HepG2 (cell line): Measurements from ENCODE around the gene PPAN. TPM values are rescaled to one million over a fixed set of nuclear protein-coding genes. Genes with fewer than 3 reads are reported as not detected.

Experiments
- ATF7-NPFF ChIP-seq: sonication (generic); formaldehyde crosslinking; IDR thresholded peaks from 2 replicates; pipeline ENCODE4 v1.8.1; 2023; ENCODE audit warnings: mild to moderate bottlenecking, low read depth, missing genetic modification reagents, moderate library complexity
- CBX2 ChIP-seq, 2 experiments: fragments of 200-600 bp in 1 of 2; sonication (generic); formaldehyde crosslinking in 1 of 2; IDR thresholded peaks; 2 replicates each; pipeline versions ENCODE4 v1.7.0 to v1.8.1; 2018 to 2022; ENCODE audit warnings: low read depth in 2 of 2, low read length in 1 of 2, mild to moderate bottlenecking in 1 of 2, missing genetic modification reagents in 1 of 2
- CHD2 ChIP-seq: IDR thresholded peaks from 2 replicates; pipeline ENCODE4 v1.6.1; 2011; ENCODE audit warnings: low read depth, low read length, improper control_type of control experiment
- DRAP1 ChIP-seq: IDR thresholded peaks from 2 replicates; pipeline ENCODE4 v1.6.1; 2016; ENCODE audit warnings: missing genetic modification reagents, missing compliant biosample characterization
- ELF1 ChIP-seq: sonication (generic); formaldehyde crosslinking; IDR thresholded peaks from 2 replicates; pipeline ENCODE4 v1.4.0; 2020; ENCODE audit warnings: missing genetic modification reagents
- ELF3 ChIP-seq: IDR thresholded peaks from 2 replicates; pipeline ENCODE4 v1.6.1; 2016; ENCODE audit warnings: missing genetic modification reagents, missing compliant biosample characterization
- FOXM1 ChIP-seq: sonication (generic); formaldehyde crosslinking; IDR thresholded peaks from 2 replicates; pipeline ENCODE4 v1.5.0; 2020; ENCODE audit warnings: missing genetic modification reagents
- MIER3 ChIP-seq: IDR thresholded peaks from 2 replicates; pipeline ENCODE4 v1.6.1; 2016; ENCODE audit warnings: missing compliant biosample characterization, borderline replicate concordance
- MLLT10 ChIP-seq: sonication (generic); formaldehyde crosslinking; IDR thresholded peaks from 2 replicates; pipeline ENCODE4 v1.4.0; 2020; ENCODE audit warnings: missing genetic modification reagents
- MYNN ChIP-seq: sonication (generic); formaldehyde crosslinking; IDR thresholded peaks from 2 replicates; pipeline ENCODE4 v1.4.0; 2020; ENCODE audit warnings: mild to moderate bottlenecking, low read depth, missing genetic modification reagents
- PPARG ChIP-seq: conservative IDR thresholded peaks from 2 replicates; pipeline ENCODE4 v1.6.1; 2016; ENCODE audit warnings: missing biosample characterization, missing genetic modification reagents
- RFX1 ChIP-seq: fragments of 450-650 bp; IDR thresholded peaks from 2 replicates; pipeline ENCODE4 v1.6.1; 2017
- RFXANK ChIP-seq: IDR thresholded peaks from 2 replicates; pipeline ENCODE4 v1.6.1; 2016
- SRSF4 ChIP-seq: fragments of 200-400 bp; formaldehyde crosslinking; IDR thresholded peaks from one replicate; pipeline ENCODE4 v1.6.1; 2018; ENCODE audit warnings: mild to moderate bottlenecking, low read depth, low read length, moderate library complexity; ENCODE audit not compliant: poor library complexity, severe bottlenecking
- TAF1 ChIP-seq: sonication (generic); formaldehyde crosslinking; IDR thresholded peaks from 2 replicates; pipeline ENCODE4 v1.4.0; 2020; ENCODE audit warnings: missing genetic modification reagents
- TEF ChIP-seq: sonication (generic); formaldehyde crosslinking; IDR thresholded peaks from 2 replicates; pipeline ENCODE4 v1.5.0; 2020; ENCODE audit warnings: missing genetic modification reagents
- ZNF143 ChIP-seq: sonication (generic); formaldehyde crosslinking; IDR thresholded peaks from 2 replicates; pipeline ENCODE4 v1.4.0; 2020; ENCODE audit warnings: missing genetic modification reagents
- ZNF17 ChIP-seq: sonication (generic); formaldehyde crosslinking; IDR thresholded peaks from 2 replicates; pipeline ENCODE4 v1.5.0; 2020; ENCODE audit warnings: mild to moderate bottlenecking, missing genetic modification reagents
- ZNF292 ChIP-seq: sonication (generic); formaldehyde crosslinking; IDR thresholded peaks from 2 replicates; pipeline ENCODE4 v1.8.1; 2022; ENCODE audit warnings: mild to moderate bottlenecking, low read depth, missing genetic modification reagents, borderline replicate concordance
- ZNF333 ChIP-seq: sonication (generic); formaldehyde crosslinking; IDR thresholded peaks from 2 replicates; pipeline ENCODE4 v1.4.0; 2020; ENCODE audit warnings: mild to moderate bottlenecking, missing genetic modification reagents, borderline replicate concordance
- ZNF510 ChIP-seq: sonication (generic); formaldehyde crosslinking; IDR thresholded peaks from 2 replicates; pipeline ENCODE4 v1.4.0; 2020; ENCODE audit warnings: low read depth, mild to moderate bottlenecking, missing genetic modification reagents
- polyA plus RNA-seq, 8 experiments: library from polyadenylated mRNA; depleted of rRNA in 3 of 8; stranded (reverse) in 7 of 8; unstranded in 1 of 8; fragments of >200 nt; fragmentation: Illumina TruSeq in 4 of 8; extraction: Trizol in 4 of 8; gene quantifications; 2 replicates each; pipeline versions ENCODE4 v1.2.1 to v1.2.3, GENCODE V29; 2011 to 2016; ENCODE audit warnings: low read depth in 4 of 8, missing spikeins in 1 of 8, mixed read lengths in 1 of 8; ENCODE audit not compliant: insufficient read depth in 1 of 8
- total RNA-seq, 5 experiments: library from RNA; depleted of rRNA; stranded (reverse); fragments of >200 nt; fragmentation: Illumina TruSeq; extraction: Trizol; gene quantifications; 2 replicates each; pipeline ENCODE4 v1.2.3, GENCODE V29; 2016; ENCODE audit warnings: low read depth in 1 of 5
- TF ChIP-seq, protein P1 (sequence below): sonication (generic); formaldehyde crosslinking; IDR thresholded peaks from 2 replicates; pipeline ENCODE4 v1.4.0; 2020; ENCODE audit warnings: low read depth, mild to moderate bottlenecking, missing genetic modification reagents
- TF ChIP-seq, protein P2 (sequence below): sonication (generic); formaldehyde crosslinking; IDR thresholded peaks from 2 replicates; pipeline ENCODE4 v1.4.0; 2020; ENCODE audit warnings: missing genetic modification reagents
- TF ChIP-seq, protein P3 (sequence below): sonication (generic); formaldehyde crosslinking; IDR thresholded peaks from 2 replicates; pipeline ENCODE4 v1.8.1; 2023; ENCODE audit warnings: mild to moderate bottlenecking, missing genetic modification reagents, borderline replicate concordance

PPAN gene
- total and polyA plus RNA-seq, 2 of the 13 experiments (the other 11 are each of a cell fraction or from before 2014, with no cell fraction given): 36.2 to 41.9 TPM

DNA sequence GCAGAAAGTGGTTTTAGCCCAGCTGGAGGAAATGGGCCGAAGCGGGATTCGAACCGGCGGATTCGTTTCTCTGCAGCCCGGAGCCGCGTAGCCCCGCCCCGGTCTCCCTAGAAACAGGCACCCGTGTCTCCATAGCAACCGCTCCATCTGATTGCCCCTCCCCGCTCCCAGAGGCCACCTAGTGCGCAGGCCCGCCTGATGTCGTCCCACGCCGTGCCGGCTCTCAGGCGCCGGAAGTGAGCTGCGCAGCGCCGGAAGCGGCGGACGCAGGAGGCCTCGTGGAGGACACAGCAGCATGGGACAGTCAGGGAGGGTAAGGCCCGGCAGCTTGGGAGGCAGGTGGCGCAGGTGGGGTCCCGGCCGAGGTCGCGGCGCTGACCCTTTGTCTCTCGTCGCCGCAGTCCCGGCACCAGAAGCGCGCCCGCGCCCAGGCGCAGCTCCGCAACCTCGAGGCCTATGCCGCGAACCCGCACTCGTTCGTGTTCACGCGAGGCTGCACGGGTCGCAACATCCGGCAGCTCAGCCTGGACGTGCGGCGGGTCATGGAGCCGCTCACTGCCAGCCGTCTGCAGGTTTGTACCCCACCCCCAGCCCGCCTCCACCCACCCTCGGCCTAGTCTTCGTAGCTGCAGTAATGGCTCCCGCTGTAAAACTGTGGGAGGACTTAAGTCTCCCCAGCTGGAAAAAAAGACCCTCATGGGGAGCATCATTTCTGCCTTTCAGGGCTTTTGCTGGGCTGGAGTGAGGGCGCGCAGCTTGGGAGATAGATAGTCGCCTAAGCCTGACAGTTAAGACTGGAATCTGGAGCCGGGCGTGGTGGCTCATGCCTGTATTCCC, at the start of gene PPAN (continued):
- TF ChIP-seq ELF3 (CRISPR knock-in tag): no peak
- peak; percentile 99 for TF ChIP-seq RFX1
- 0 out of 2 replicates have a peak, but pooled peaks have one; percentile 17 for TF ChIP-seq TEF (CRISPR knock-in tag)
- TF ChIP-seq, protein P1, sequence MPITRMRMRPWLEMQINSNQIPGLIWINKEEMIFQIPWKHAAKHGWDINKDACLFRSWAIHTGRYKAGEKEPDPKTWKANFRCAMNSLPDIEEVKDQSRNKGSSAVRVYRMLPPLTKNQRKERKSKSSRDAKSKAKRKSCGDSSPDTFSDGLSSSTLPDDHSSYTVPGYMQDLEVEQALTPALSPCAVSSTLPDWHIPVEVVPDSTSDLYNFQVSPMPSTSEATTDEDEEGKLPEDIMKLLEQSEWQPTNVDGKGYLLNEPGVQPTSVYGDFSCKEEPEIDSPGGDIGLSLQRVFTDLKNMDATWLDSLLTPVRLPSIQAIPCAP (CRISPR knock-in tag): no peak
- TF ChIP-seq ZNF143: peak; percentile 69; the same call in 1 of the 2 replicates
- TF ChIP-seq SRSF4: no peak
- TF ChIP-seq MLLT10 (CRISPR knock-in tag): no peak
- TF ChIP-seq, protein P2, sequence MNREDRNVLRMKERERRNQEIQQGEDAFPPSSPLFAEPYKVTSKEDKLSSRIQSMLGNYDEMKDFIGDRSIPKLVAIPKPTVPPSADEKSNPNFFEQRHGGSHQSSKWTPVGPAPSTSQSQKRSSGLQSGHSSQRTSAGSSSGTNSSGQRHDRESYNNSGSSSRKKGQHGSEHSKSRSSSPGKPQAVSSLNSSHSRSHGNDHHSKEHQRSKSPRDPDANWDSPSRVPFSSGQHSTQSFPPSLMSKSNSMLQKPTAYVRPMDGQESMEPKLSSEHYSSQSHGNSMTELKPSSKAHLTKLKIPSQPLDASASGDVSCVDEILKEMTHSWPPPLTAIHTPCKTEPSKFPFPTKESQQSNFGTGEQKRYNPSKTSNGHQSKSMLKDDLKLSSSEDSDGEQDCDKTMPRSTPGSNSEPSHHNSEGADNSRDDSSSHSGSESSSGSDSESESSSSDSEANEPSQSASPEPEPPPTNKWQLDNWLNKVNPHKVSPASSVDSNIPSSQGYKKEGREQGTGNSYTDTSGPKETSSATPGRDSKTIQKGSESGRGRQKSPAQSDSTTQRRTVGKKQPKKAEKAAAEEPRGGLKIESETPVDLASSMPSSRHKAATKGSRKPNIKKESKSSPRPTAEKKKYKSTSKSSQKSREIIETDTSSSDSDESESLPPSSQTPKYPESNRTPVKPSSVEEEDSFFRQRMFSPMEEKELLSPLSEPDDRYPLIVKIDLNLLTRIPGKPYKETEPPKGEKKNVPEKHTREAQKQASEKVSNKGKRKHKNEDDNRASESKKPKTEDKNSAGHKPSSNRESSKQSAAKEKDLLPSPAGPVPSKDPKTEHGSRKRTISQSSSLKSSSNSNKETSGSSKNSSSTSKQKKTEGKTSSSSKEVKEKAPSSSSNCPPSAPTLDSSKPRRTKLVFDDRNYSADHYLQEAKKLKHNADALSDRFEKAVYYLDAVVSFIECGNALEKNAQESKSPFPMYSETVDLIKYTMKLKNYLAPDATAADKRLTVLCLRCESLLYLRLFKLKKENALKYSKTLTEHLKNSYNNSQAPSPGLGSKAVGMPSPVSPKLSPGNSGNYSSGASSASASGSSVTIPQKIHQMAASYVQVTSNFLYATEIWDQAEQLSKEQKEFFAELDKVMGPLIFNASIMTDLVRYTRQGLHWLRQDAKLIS: no peak
- TF ChIP-seq MIER3 (CRISPR knock-in tag): peak; percentile 78; the same call in 1 of the 2 replicates
- TF ChIP-seq ZNF333 (CRISPR knock-in tag): no peak; the same call in 1 of the 2 replicates
- TF ChIP-seq ZNF510 (CRISPR knock-in tag): no peak
- no peak for TF ChIP-seq FOXM1 (CRISPR knock-in tag)
- TF ChIP-seq RFXANK (CRISPR knock-in tag): no peak
- TF ChIP-seq MYNN (CRISPR knock-in tag): no peak; the same call in 1 of the 2 replicates
- peak; percentile 92 for TF ChIP-seq ELF1
- TF ChIP-seq CHD2: peak; percentile 84
- peak; percentile 42 for TF ChIP-seq DRAP1 (CRISPR knock-in tag)
- no peak for TF ChIP-seq ZNF292 (CRISPR knock-in tag)
- peak; percentile 90; the same call in 1 of the 2 replicates for TF ChIP-seq TAF1
- peak; percentile 81 for TF ChIP-seq ATF7-NPFF (CRISPR knock-in tag)
- TF ChIP-seq ZNF17 (CRISPR knock-in tag): no peak
- peak; percentile 20; the same call in 1 of the 2 replicates for TF ChIP-seq PPARG (CRISPR knock-in tag)
- TF ChIP-seq CBX2 (IDR thresholded peaks at IDR 0.05; ENCODE audit: low read depth, low read length): no peak
- TF ChIP-seq CBX2 (CRISPR knock-in tag; IDR thresholded peaks at IDR 0.05; ENCODE audit: low read depth): no peak
- TF ChIP-seq, protein P3, sequence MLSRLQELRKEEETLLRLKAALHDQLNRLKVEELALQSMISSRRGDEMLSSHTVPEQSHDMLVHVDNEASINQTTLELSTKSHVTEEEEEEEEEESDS (CRISPR knock-in tag): no peak
